Fibroblast of lung (primary cell): ENCODE measurements around the gene MLPH. TPM values are rescaled to one million over a fixed set of nuclear protein-coding genes. Genes with fewer than 3 reads are reported as not detected.
"Not testable (repeated sequence)": the region's sequence is repeated elsewhere in the genome, so short reads cannot be mapped to it uniquely, and the experiment has no call there.

ENCODE experiments used
- DNase-seq, 2 donors: peaks; one replicate each; pipeline versions ENCODE4 v3.0.0 to v3.0.0-alpha.2; 2010; ENCODE audit warnings: low read depth in 2 of 2
- H2AFZ ChIP-seq: 2 replicates; pipeline ENCODE4 v1.5.1; 2012; ENCODE audit warnings: low read length, control low read depth, inconsistent platforms
- H3K27ac ChIP-seq: 2 replicates; pipeline ENCODE4 v1.5.1; 2011; ENCODE audit warnings: low read length, control low read depth; ENCODE audit not compliant: insufficient read depth
- H3K27me3 ChIP-seq: 2 replicates; pipeline ENCODE4 v1.5.1; 2011; ENCODE audit warnings: mild to moderate bottlenecking, low read length; ENCODE audit not compliant: control insufficient read depth, insufficient read depth
- H3K36me3 ChIP-seq: 2 replicates; pipeline ENCODE4 v1.5.1; 2011; ENCODE audit warnings: low read length; ENCODE audit not compliant: control insufficient read depth, insufficient read depth
- H3K4me1 ChIP-seq: 2 replicates; pipeline ENCODE4 v1.5.1; 2011; ENCODE audit warnings: low read length; ENCODE audit not compliant: control insufficient read depth, insufficient read depth; ENCODE audit errors: extremely low read depth
- H3K4me2 ChIP-seq: 2 replicates; pipeline ENCODE4 v1.5.1; 2011; ENCODE audit warnings: low read length, control low read depth; ENCODE audit not compliant: insufficient read depth; ENCODE audit errors: extremely low read depth
- H3K4me3 ChIP-seq, 4 experiments: fragments of 200-600 bp in 1 of 4; sonication (generic) in 1 of 4; replicated peaks in 1 of 4; 2 replicates each; pipeline ENCODE4 v1.5.1; 2011 to 2016; ENCODE audit warnings: low read length in 4 of 4, low read depth in 3 of 4, mild to moderate bottlenecking in 3 of 4, control low read depth in 2 of 4, inconsistent platforms in 1 of 4, mixed read lengths in 1 of 4; ENCODE audit not compliant: insufficient read depth in 1 of 4; ENCODE audit errors: control extremely low read depth in 1 of 4
- H3K79me2 ChIP-seq: 2 replicates; pipeline ENCODE4 v1.5.1; 2012; ENCODE audit warnings: mild to moderate bottlenecking, low read length, inconsistent platforms; ENCODE audit not compliant: control insufficient read depth, insufficient read depth
- H3K9ac ChIP-seq: 2 replicates; pipeline ENCODE4 v1.5.1; 2011; ENCODE audit warnings: mild to moderate bottlenecking, low read length, control low read depth; ENCODE audit not compliant: insufficient read depth
- H3K9me3 ChIP-seq: 2 replicates; pipeline ENCODE4 v1.5.1; 2012; ENCODE audit warnings: low read depth, low read length; ENCODE audit not compliant: control insufficient read depth, insufficient read depth
- H4K20me1 ChIP-seq: 2 replicates; pipeline ENCODE4 v1.5.1; 2011; ENCODE audit warnings: low read length; ENCODE audit not compliant: control insufficient read depth, insufficient read depth; ENCODE audit errors: extremely low read depth
- EZH2 ChIP-seq: IDR thresholded peaks from 2 replicates; pipeline ENCODE4 v1.5.1; 2012; ENCODE audit warnings: low read length, control low read depth, mild to moderate bottlenecking; ENCODE audit errors: missing control alignments
- polyA plus RNA-seq, 2 donors: library from polyadenylated mRNA; depleted of rRNA in 1 of 2; stranded (reverse) in 1 of 2; unstranded in 1 of 2; fragments of >200 nt; gene quantifications; 2 replicates each; pipeline ENCODE4 v1.2.1, GENCODE V29; 2011 to 2012; ENCODE audit warnings: missing spikeins in 1 of 2
- total RNA-seq: library from RNA; depleted of rRNA; stranded (reverse); fragments of >200 nt; gene quantifications from 2 replicates; pipeline ENCODE4 v1.2.1, GENCODE V29; 2014
- TF ChIP-seq, protein P1 (sequence below), 2 donors: IDR thresholded peaks in 1 of 2; conservative IDR thresholded peaks in 1 of 2; 1 replicate in 1 of 2; 2 replicates in 1 of 2; pipeline ENCODE4 v1.5.1; 2011 to 2012; ENCODE audit warnings: low read length in 2 of 2, control low read depth in 1 of 2, inconsistent platforms in 1 of 2, low read depth in 1 of 2, mild to moderate bottlenecking in 1 of 2

The MLPH gene
- total and polyA plus RNA-seq, 2 donors (not counting 1 experiment from before 2014, with no cell fraction given) = 3.1 to 10.7 TPM

DNA sequence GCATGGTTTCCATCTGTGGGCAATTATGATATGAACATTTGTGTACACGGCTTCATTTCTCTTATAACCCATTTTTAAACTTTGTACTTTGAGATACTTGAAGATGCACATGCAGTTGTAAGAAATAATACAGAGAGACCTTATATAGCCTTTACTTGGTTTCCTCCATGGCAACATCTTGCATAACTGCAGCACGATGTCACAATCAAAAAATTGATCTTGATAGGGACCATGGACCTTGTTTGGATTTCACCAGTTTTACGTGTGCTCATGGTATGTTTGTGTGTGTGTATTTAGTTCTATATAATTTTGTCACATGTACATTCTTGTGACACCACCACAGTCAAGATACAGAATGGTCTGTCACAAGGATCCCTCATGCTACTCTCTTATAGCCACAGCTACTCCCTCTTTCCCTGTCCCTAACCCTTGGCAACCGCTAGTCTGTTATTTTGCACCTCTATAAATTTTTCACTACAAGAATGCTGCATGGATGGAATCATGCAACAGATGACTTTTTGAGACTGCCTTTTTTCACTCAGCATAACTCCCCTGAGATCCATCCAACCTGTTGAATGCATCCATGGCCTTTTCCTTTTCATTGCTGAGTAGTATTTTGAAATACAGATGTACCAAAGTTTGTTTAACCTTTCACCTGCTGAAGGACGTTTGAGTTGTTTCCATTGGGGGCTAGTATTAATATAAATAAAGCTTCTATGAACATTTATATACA lies 19.4 kb upstream of the MLPH start:
- H2AFZ ChIP-seq = no peak overlapping the region
- TF ChIP-seq EZH2 = no peak
- TF ChIP-seq, protein P1, sequence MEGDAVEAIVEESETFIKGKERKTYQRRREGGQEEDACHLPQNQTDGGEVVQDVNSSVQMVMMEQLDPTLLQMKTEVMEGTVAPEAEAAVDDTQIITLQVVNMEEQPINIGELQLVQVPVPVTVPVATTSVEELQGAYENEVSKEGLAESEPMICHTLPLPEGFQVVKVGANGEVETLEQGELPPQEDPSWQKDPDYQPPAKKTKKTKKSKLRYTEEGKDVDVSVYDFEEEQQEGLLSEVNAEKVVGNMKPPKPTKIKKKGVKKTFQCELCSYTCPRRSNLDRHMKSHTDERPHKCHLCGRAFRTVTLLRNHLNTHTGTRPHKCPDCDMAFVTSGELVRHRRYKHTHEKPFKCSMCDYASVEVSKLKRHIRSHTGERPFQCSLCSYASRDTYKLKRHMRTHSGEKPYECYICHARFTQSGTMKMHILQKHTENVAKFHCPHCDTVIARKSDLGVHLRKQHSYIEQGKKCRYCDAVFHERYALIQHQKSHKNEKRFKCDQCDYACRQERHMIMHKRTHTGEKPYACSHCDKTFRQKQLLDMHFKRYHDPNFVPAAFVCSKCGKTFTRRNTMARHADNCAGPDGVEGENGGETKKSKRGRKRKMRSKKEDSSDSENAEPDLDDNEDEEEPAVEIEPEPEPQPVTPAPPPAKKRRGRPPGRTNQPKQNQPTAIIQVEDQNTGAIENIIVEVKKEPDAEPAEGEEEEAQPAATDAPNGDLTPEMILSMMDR (conservative IDR thresholded peaks at IDR 0.05 in 1 of 2, IDR thresholded peaks at IDR 0.05 in 1 of 2; ENCODE audit: low read depth in 1 of 2, low read length in 2 of 2) = no peak
- no peak overlapping the region for H3K4me3 ChIP-seq
- no peaks in the 10 kb centered on the region for H3K36me3 ChIP-seq
- H3K9me3 ChIP-seq = no peaks in the 10 kb centered on the region
- H3K79me2 ChIP-seq = no peaks in the 10 kb centered on the region
- H4K20me1 ChIP-seq = no peaks in the 10 kb centered on the region
- no peaks in the 10 kb centered on the region for H3K27me3 ChIP-seq
- H3K9ac ChIP-seq = no peak overlapping the region
- H3K4me2 ChIP-seq = no peak overlapping the region
- no peak for DNase-seq
- peaks cover 9% of the 10 kb centered on the region for H3K4me1 ChIP-seq
- no peak overlapping the region for H3K27ac ChIP-seq

DNA sequence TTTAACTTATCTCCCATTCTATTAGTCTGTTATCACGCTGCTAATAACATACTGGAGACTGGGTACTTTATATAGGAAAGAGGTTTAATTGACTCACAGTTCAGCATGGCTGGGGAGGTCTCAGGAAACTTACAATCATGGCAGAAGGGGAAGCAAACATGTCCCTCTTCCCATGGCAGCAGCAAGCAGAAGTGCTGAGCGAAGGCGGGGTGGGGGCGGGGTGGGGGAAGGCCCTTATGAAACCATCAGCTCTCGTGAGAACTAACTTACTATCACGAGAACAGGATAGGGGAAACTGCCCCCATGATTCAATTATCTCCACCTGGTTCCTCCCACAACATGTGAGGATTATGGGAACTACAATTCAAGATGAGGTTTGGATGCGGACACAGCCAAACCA lies 17.6 kb upstream of the MLPH start:
- not testable (repeated sequence) for H3K79me2 ChIP-seq, H3K4me3 ChIP-seq, H3K27me3 ChIP-seq, DNase-seq, H3K9ac ChIP-seq, H3K9me3 ChIP-seq, H4K20me1 ChIP-seq, H3K27ac ChIP-seq, H3K4me2 ChIP-seq, H2AFZ ChIP-seq, H3K36me3 ChIP-seq
- H3K4me1 ChIP-seq = peaks cover 17% of the 10 kb centered on the region

DNA sequence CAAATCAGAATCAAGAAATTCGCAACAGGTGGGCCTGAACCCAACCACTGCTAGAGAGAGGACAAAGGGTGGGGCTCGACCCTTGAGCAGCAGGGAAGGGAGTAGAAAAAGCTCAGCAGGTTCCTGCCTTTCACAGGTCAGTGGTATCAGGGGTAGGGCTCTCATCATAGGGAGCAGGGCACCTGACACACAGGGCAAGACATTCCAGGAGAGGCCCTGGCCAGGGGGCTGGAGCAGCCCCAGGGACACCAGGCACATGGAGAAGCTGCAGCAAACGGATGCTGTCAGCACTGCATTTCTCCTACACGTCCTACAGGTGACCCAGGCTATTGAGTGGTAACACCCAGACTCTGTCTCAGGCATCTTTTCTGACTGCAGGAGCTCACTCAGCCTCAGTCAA lies 17.2 kb upstream of the MLPH start:
- no peak for DNase-seq
- TF ChIP-seq EZH2 = no peak
- TF ChIP-seq, protein P1 (conservative IDR thresholded peaks at IDR 0.05 in 1 of 2, IDR thresholded peaks at IDR 0.05 in 1 of 2; ENCODE audit: low read depth in 1 of 2, low read length in 2 of 2) = no peak
- no peaks in the 10 kb centered on the region for H3K27me3 ChIP-seq

More for the DNA sequence above, 17.2 kb upstream of the MLPH start:
- no peaks in the 10 kb centered on the region for H4K20me1 ChIP-seq
- H3K27ac ChIP-seq = no peak overlapping the region
- no peaks in the 10 kb centered on the region for H3K9me3 ChIP-seq
- peaks cover 21% of the 10 kb centered on the region for H3K4me1 ChIP-seq
- H2AFZ ChIP-seq = no peak overlapping the region
- no peak overlapping the region for H3K4me2 ChIP-seq
- H3K9ac ChIP-seq = no peak overlapping the region
- no peak overlapping the region for H3K4me3 ChIP-seq
- no peaks in the 10 kb centered on the region for H3K79me2 ChIP-seq
- no peaks in the 10 kb centered on the region for H3K36me3 ChIP-seq
